ENCODE measurements around the gene KCNH5. TPM values are rescaled to one million over a fixed set of nuclear protein-coding genes. Genes with fewer than 3 reads are reported as not detected.

The KCNH5 gene
- total RNA-seq, 2 donors from 2014 or later: not detected

- TF ChIP-seq CTCF (IDR thresholded peaks at IDR 0.05): no peak
- no peak for TF ChIP-seq POLR2A (IDR thresholded peaks at IDR 0.05)
- Histone ChIP-seq H3K27ac (no peak overlapping the region), H3K9me3 (no peaks in the 10 kb centered on the region), H3K27me3 (no peaks in the 10 kb centered on the region), H3K4me3 (no peak overlapping the region), H3K4me1 (no peaks in the 10 kb centered on the region), H3K36me3 (replicated peaks in 1 of 2; ENCODE audit: insufficient read depth in 1 of 2, low read depth in 2 of 2) (no peaks in the 10 kb centered on the region)
- DNase-seq: no peak
- intact Hi-C loops (cut with DNase I): no loop called here
- ATAC-seq: no peak
- WGBS, 2 donors: 36 to 42% methylated on average over 4 of the region's 4 CpGs
Observed at GRCh38 chr14:62938778-62939177, 106.5 kb downstream of the KCNH5 start.

- Histone ChIP-seq H3K27ac (no peak overlapping the region), H3K9me3 (no peaks in the 10 kb centered on the region), H3K36me3 (replicated peaks in 1 of 2; ENCODE audit: insufficient read depth in 1 of 2, low read depth in 2 of 2) (no peaks in the 10 kb centered on the region), H3K4me1 (no peaks in the 10 kb centered on the region), H3K27me3 (no peaks in the 10 kb centered on the region), H3K4me3 (no peak overlapping the region)
- 37 to 51% methylated on average over 3 of the region's 3 CpGs for WGBS, 2 donors
- intact Hi-C loops (cut with DNase I): no loop called here
- ATAC-seq (no peak), DNase-seq (no peak)
- TF ChIP-seq POLR2A (IDR thresholded peaks at IDR 0.05) (no peak), CTCF (IDR thresholded peaks at IDR 0.05) (no peak)
Observed at GRCh38 chr14:62934439-62934838, 110.8 kb downstream of the KCNH5 start.

GRCh38 chr14:62921466-62921865, 123.8 kb downstream of the KCNH5 start:
- DNase-seq (no peak), ATAC-seq (no peak)
- H3K27me3 ChIP-seq: no peaks in the 10 kb centered on the region
- no peak overlapping the region for H3K4me3 ChIP-seq
- intact Hi-C loops (cut with DNase I): no loop called here
- no peak overlapping the region for H3K27ac ChIP-seq
- H3K36me3 ChIP-seq (replicated peaks in 1 of 2; ENCODE audit: insufficient read depth in 1 of 2, low read depth in 2 of 2): no peaks in the 10 kb centered on the region
- TF ChIP-seq CTCF (IDR thresholded peaks at IDR 0.05): no peak
- TF ChIP-seq POLR2A (IDR thresholded peaks at IDR 0.05): no peak
- WGBS, 2 donors: 43 to 61% methylated on average over 1 of the region's 1 CpG
- H3K9me3 ChIP-seq: no peaks in the 10 kb centered on the region
- no peaks in the 10 kb centered on the region for H3K4me1 ChIP-seq

GRCh38 chr14:62916551-62916950, 128.7 kb downstream of the KCNH5 start:
- intact Hi-C loops (cut with DNase I): no loop called here
- TF ChIP-seq CTCF (IDR thresholded peaks at IDR 0.05): no peak
- no peak for ATAC-seq
- Histone ChIP-seq H3K27me3 (no peaks in the 10 kb centered on the region), H3K36me3 (replicated peaks in 1 of 2; ENCODE audit: insufficient read depth in 1 of 2, low read depth in 2 of 2) (no peaks in the 10 kb centered on the region), H3K4me3 (no peak overlapping the region), H3K4me1 (no peaks in the 10 kb centered on the region), H3K9me3 (no peaks in the 10 kb centered on the region), H3K27ac (no peak overlapping the region)
- WGBS, 2 donors: 4 to 16% methylated on average over 4 of the region's 4 CpGs
- DNase-seq: no peak

- H3K27ac ChIP-seq: no peak overlapping the region
- H3K9me3 ChIP-seq: no peaks in the 10 kb centered on the region
- no peaks in the 10 kb centered on the region for H3K4me1 ChIP-seq
- H3K27me3 ChIP-seq: no peaks in the 10 kb centered on the region
- WGBS, 2 donors: 38 to 41% methylated on average over 3 of the region's 3 CpGs
- no peak for ATAC-seq
- intact Hi-C loops (cut with DNase I): no loop called here
- no peaks in the 10 kb centered on the region for H3K36me3 ChIP-seq (replicated peaks in 1 of 2; ENCODE audit: insufficient read depth in 1 of 2, low read depth in 2 of 2)
- no peak for DNase-seq
- no peak overlapping the region for H3K4me3 ChIP-seq
- TF ChIP-seq POLR2A (IDR thresholded peaks at IDR 0.05): no peak
- TF ChIP-seq CTCF (IDR thresholded peaks at IDR 0.05): no peak
Observed at GRCh38 chr14:62914873-62915272, 130.4 kb downstream of the KCNH5 start.

Measured in body of pancreas (tissue), 4 donors.